Coronary artery (tissue), 2 donors: Measurements from ENCODE around the gene SLC5A11.

Source experiments
- DNase-seq: peaks from one replicate; pipeline ENCODE4 v3.0.0-alpha.2; 2017; ENCODE audit warnings: low spot score
- H3K27ac ChIP-seq, 2 donors: fragments of 200-600 bp; sonication (generic); one replicate each; pipeline ENCODE4 v1.5.1; 2016 to 2019
- H3K4me3 ChIP-seq: fragments of 200-600 bp; sonication (generic); 2 replicates; pipeline ENCODE4 v1.5.1; 2016; ENCODE audit warnings: mild to moderate bottlenecking, moderate library complexity
- TF ChIP-seq, protein P1 (sequence below): fragments of 200-600 bp; sonication (generic); IDR thresholded peaks from one replicate; pipeline ENCODE4 v1.5.1; 2019; ENCODE audit warnings: antibody characterized with exemption

The SLC5A11 gene

DNA sequence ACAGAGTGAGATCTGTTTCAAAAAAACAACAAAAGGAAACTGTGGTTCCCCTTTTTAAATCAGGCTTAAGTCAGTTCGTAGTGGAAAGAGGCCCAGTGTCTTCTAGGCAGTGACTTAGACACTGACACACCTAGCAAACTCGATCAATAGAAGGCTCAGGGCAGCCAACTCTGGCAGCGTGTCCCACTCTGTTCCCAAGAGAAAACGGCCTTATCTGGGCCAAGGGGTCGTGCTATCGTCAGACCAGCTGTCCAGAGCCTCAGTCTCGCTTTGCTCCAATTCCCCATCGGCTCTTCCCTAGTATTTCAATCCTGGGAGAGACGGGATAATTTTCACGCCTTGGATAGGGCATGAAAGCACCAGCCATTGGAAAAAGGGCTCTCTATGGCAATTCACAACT, 72.9 kb downstream of the SLC5A11 start:
- H3K27ac ChIP-seq, result no peak overlapping the region
- H3K4me3 ChIP-seq, result no peak overlapping the region
- TF ChIP-seq, protein P1, sequence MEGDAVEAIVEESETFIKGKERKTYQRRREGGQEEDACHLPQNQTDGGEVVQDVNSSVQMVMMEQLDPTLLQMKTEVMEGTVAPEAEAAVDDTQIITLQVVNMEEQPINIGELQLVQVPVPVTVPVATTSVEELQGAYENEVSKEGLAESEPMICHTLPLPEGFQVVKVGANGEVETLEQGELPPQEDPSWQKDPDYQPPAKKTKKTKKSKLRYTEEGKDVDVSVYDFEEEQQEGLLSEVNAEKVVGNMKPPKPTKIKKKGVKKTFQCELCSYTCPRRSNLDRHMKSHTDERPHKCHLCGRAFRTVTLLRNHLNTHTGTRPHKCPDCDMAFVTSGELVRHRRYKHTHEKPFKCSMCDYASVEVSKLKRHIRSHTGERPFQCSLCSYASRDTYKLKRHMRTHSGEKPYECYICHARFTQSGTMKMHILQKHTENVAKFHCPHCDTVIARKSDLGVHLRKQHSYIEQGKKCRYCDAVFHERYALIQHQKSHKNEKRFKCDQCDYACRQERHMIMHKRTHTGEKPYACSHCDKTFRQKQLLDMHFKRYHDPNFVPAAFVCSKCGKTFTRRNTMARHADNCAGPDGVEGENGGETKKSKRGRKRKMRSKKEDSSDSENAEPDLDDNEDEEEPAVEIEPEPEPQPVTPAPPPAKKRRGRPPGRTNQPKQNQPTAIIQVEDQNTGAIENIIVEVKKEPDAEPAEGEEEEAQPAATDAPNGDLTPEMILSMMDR, result no peak
- DNase-seq, result no peak

DNA sequence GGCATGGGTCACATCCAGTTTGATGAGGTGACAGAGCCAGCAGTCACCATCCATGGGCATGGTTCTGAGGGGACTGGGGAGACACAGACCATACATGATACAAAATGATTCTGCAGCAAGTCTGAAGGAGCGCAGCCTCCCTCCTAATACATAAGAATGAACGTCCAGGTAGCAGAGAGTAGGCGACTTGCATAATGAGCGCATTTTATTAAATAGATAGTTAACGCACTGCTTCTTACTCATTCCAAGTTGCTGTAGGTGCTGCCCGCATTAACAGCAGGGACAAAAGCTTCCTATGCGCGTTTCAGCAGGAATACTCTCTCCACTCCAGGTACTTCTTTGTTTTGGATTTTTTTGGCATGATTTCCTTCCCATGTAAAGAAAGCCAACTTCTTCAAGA, 73.8 kb downstream of the SLC5A11 start:
- no peak for DNase-seq
- Histone ChIP-seq H3K27ac (no peak overlapping the region), H3K4me3 (no peak overlapping the region)
- TF ChIP-seq, protein P1, result no peak

DNA sequence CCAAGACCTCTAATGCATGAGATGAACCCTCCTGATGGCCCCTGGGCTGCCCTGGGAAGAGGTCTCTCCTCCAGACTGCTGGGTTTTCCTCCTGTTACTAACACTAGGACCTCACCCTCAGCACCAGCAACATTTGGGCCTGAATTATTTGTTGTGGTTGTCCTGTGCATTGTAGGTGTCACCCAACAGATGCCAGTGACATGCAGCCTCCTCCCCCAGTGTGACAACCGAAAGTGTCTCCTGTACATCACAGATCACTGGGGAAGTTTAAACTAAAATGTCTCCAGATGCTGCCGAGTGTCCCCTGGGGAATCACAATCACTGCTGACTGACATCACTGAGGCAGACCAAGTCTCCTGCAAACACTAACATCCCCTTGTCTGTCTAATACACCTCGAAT, 74.8 kb downstream of the SLC5A11 start:
- TF ChIP-seq, protein P1, result no peak

DNA sequence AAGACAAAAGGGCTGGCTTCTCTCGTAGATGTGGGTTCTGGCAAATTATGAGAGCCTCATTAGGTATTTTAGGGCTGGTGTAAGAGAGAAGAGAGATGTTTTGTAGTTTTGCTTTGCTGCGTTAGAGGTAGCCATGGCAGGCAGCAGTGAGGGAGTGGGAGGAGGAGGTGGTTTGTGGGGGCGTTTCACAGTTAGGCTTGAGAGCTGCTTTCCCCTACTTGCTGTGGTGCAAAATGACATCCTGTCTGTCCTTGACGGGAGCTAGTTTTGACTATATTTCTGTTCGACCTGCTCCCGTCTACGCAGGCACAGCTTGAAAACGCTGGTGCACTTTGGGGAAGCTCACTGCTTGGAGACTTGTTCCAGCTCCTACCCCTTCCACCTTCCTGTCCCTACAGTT, 75.5 kb downstream of the SLC5A11 start:
- H3K4me3 ChIP-seq, result no peak overlapping the region
- TF ChIP-seq, protein P1, result no peak
- no peak overlapping the region for H3K27ac ChIP-seq
- DNase-seq, result no peak

More for the DNA sequence above, 74.8 kb downstream of the SLC5A11 start:
- Histone ChIP-seq H3K4me3 (no peak overlapping the region), H3K27ac (no peak overlapping the region)
- no peak for DNase-seq

DNA sequence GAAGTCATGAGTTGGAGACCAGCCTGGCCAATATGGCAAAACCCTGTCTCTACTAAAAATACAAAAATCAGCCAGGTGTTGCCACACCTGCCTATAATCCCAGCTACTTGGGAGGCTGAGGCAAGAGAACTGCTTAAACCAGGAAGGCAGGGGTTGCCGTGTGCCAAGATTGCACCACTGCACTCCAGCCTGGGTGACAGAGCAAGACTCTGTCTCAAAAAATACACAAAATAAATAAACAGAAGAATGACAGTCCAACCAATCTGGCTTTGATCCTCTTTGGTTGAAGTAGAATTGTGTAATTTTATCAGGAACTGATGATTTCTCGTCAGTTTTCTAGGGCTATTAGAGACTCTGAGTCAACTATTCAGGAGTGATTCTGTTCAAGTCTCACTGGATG, 79.4 kb downstream of the SLC5A11 start:
- no peak for DNase-seq
- no peak overlapping the region for H3K27ac ChIP-seq
- no peak overlapping the region for H3K4me3 ChIP-seq
- TF ChIP-seq, protein P1, result no peak

DNA sequence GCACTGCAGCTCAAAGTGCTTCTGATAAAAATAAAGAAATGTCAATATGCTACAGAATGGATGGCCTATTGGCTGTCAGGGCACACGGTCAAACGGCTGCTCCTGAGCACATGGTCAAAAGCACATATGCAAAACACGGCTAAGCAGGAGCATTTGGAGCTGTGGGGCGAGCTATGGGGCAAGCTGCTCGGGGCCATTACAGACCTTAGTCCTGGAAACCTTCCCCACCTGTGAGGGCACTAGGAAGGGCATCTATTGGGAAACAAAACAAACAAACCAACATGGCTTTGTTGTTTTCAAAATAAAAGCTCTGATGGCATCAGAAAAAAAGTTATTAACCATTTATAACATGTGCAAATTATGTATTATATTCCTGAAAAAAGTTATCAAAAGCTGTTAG, 83.6 kb downstream of the SLC5A11 start:
- Histone ChIP-seq H3K27ac (no peak overlapping the region), H3K4me3 (no peak overlapping the region)
- no peak for DNase-seq
- TF ChIP-seq, protein P1, result no peak

DNA sequence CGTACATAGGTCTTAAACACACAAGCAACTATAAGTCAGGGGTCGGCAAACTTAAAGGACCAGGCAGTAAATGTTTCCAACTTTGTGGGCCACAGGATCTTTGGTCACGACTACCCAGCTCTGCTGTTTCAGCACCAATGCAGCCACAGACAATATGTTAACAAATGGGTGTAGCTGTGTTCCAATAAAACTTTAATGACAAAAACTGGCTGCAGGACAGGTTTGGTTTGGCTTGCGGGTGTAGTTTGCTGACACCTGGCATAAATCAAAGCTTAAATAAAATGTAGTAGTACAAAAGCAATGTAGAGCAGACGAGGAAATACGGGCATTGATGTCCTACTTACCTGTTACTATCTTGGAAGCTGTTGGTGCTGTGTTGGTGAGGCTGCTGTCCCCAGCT, 84.7 kb downstream of the SLC5A11 start:
- no peak for DNase-seq
- TF ChIP-seq, protein P1, result no peak
- Histone ChIP-seq H3K4me3 (no peak overlapping the region), H3K27ac (no peak overlapping the region)
